ENCODE measurements around the gene NIM1K.

The NIM1K gene

DNA sequence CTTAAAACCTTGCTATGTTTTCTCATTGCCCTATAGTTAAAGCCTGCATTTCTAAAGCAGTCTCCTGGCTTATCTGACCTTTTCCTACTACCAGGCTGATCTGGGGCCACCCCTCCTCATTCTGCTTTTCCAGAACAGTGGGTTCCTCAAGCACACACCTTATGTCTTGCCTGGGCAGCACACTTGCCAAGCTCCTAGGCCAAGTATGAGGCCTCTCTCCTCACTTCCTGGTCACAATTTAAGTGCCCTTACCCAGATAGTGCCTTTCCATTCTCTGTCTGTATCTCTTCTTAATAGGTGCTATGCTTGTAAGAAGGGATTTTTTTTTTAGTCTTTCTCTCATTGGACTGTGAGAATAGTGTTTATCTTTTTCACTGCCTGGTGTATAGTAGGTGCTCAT, 81.5 kb downstream of the NIM1K start:
- Histone ChIP-seq H3K36me3 (ENCODE audit: control insufficient read depth, insufficient read depth, low read length) (no peaks in the 10 kb centered on the region), H3K27me3 (replicated peaks; ENCODE audit: control insufficient read depth, insufficient read depth, low read length, poor library complexity, severe bottlenecking) (no peaks in the 10 kb centered on the region), H3K27ac (ENCODE audit: insufficient read depth, low read length, poor library complexity, severe bottlenecking) (no peak overlapping the region), H3K4me3 (ENCODE audit: insufficient read depth, low read depth, low read length, poor library complexity, severe bottlenecking) (no peak overlapping the region), H3K4me1 (ENCODE audit: control insufficient read depth, insufficient read depth, low read length, poor library complexity, severe bottlenecking) (no peaks in the 10 kb centered on the region), H3K9me3 (ENCODE audit: control insufficient read depth, low read length) (no peaks in the 10 kb centered on the region)
- no peak for DNase-seq

DNA sequence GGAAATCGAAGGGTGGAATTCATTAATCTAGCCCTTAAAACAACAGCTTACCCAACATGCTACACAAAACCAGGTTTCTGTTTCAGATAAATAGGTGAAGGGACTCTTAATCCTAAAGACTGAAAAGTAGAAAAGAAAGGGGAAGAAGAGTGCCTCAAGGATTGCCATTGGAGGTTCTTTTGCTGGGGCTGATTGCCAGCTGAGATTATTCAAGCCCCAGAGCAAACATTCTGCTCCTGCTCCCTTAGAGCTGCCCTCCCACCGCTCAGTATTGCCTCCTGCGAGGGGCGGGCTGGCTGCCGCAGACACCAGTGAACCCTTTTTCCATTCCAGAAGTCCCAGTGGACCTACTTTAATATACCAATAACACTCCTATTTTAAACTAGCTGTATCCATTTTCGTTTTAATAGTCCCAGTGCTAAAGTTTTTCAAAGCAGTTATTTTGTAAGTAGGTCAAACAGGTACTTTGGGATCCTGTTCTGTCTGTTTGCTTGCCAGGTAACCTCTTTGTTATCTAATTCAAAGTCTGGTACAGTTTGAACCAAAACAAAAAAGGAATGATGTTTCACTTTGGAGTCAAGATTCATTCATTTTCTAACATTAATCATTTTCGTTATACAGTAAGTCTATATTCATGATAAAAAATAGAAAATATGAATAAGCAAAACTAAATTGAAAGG, 82.5 kb downstream of the NIM1K start:
- Histone ChIP-seq H3K27ac (ENCODE audit: insufficient read depth, low read length, poor library complexity, severe bottlenecking) (no peak overlapping the region), H3K27me3 (replicated peaks; ENCODE audit: control insufficient read depth, insufficient read depth, low read length, poor library complexity, severe bottlenecking) (no peaks in the 10 kb centered on the region), H3K9me3 (ENCODE audit: control insufficient read depth, low read length) (no peaks in the 10 kb centered on the region), H3K4me3 (ENCODE audit: insufficient read depth, low read depth, low read length, poor library complexity, severe bottlenecking) (no peak overlapping the region), H3K36me3 (ENCODE audit: control insufficient read depth, insufficient read depth, low read length) (no peaks in the 10 kb centered on the region), H3K4me1 (ENCODE audit: control insufficient read depth, insufficient read depth, low read length, poor library complexity, severe bottlenecking) (no peaks in the 10 kb centered on the region)
- no peak for DNase-seq

DNA sequence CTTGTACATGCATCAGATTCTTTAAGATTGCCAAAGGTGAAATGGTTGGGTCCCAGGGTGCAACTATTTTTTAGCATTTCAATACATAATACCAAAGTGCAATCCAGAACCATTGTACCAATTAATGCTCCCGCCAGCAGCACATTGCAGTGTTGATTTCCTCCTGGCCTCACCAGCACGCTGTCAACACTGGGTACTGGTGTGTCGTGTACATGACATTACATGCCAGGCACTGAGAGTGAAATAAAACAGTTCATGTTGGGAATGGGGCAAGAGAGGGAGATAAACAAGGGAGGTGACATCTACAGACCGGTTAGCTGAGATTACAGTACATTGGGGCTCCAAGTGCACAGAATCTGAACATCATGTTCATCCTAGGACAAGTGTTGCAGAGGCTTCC, 83.4 kb downstream of the NIM1K start:
- no peak for DNase-seq
- no peak overlapping the region for H3K4me3 ChIP-seq (ENCODE audit: insufficient read depth, low read depth, low read length, poor library complexity, severe bottlenecking)
- H3K36me3 ChIP-seq (ENCODE audit: control insufficient read depth, insufficient read depth, low read length): no peaks in the 10 kb centered on the region
- H3K9me3 ChIP-seq (ENCODE audit: control insufficient read depth, low read length): no peaks in the 10 kb centered on the region
- no peaks in the 10 kb centered on the region for H3K27me3 ChIP-seq (replicated peaks; ENCODE audit: control insufficient read depth, insufficient read depth, low read length, poor library complexity, severe bottlenecking)
- H3K4me1 ChIP-seq (ENCODE audit: control insufficient read depth, insufficient read depth, low read length, poor library complexity, severe bottlenecking): no peaks in the 10 kb centered on the region
- H3K27ac ChIP-seq (ENCODE audit: insufficient read depth, low read length, poor library complexity, severe bottlenecking): no peak overlapping the region

DNA sequence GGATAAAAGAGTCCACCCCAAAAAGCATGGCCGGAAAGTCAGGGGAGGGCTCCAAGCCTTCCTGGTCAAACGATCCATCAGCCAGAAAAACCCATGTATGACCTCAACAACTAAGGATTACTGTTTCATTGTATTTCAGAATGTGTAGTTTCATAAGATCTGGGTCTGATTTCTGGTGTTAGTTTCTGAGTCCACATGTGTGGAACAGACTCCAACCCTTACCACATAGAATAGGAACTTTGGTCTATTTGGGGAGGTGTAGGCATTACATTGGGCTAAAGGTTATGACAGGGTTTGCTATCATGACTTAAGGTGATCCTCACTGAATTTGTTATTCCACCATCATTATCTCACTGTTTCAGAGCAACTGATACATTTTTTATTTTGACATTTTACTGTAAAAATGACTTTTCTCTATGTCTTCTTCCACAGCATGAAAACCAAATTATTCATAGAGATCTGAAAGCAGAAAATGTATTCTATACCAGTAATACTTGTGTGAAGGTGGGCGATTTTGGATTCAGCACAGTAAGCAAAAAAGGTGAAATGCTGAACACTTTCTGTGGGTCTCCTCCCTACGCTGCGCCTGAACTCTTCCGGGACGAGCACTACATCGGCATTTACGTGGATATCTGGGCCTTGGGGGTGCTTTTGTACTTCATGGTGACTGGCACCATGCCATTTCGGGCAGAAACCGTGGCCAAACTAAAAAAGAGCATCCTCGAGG, 87.7 kb downstream of the NIM1K start:
- Histone ChIP-seq H3K9me3 (ENCODE audit: control insufficient read depth, low read length) (no peaks in the 10 kb centered on the region), H3K36me3 (ENCODE audit: control insufficient read depth, insufficient read depth, low read length) (no peaks in the 10 kb centered on the region), H3K4me3 (ENCODE audit: insufficient read depth, low read depth, low read length, poor library complexity, severe bottlenecking) (no peak overlapping the region), H3K4me1 (ENCODE audit: control insufficient read depth, insufficient read depth, low read length, poor library complexity, severe bottlenecking) (no peaks in the 10 kb centered on the region), H3K27ac (ENCODE audit: insufficient read depth, low read length, poor library complexity, severe bottlenecking) (no peak overlapping the region), H3K27me3 (replicated peaks; ENCODE audit: control insufficient read depth, insufficient read depth, low read length, poor library complexity, severe bottlenecking) (no peaks in the 10 kb centered on the region)
- DNase-seq: no peak

- H3K4me3 ChIP-seq (ENCODE audit: insufficient read depth, low read depth, low read length, poor library complexity, severe bottlenecking): no peak overlapping the region
- no peaks in the 10 kb centered on the region for H3K4me1 ChIP-seq (ENCODE audit: control insufficient read depth, insufficient read depth, low read length, poor library complexity, severe bottlenecking)
- DNase-seq: no peak
- H3K27me3 ChIP-seq (replicated peaks; ENCODE audit: control insufficient read depth, insufficient read depth, low read length, poor library complexity, severe bottlenecking): no peaks in the 10 kb centered on the region
- H3K9me3 ChIP-seq (ENCODE audit: control insufficient read depth, low read length): no peaks in the 10 kb centered on the region
- no peak overlapping the region for H3K27ac ChIP-seq (ENCODE audit: insufficient read depth, low read length, poor library complexity, severe bottlenecking)
- H3K36me3 ChIP-seq (ENCODE audit: control insufficient read depth, insufficient read depth, low read length): peaks cover 6% of the 10 kb centered on the region
These were observed 90.0 kb downstream of the NIM1K start for GRCh38 chr5:43281840-43282658.

DNA sequence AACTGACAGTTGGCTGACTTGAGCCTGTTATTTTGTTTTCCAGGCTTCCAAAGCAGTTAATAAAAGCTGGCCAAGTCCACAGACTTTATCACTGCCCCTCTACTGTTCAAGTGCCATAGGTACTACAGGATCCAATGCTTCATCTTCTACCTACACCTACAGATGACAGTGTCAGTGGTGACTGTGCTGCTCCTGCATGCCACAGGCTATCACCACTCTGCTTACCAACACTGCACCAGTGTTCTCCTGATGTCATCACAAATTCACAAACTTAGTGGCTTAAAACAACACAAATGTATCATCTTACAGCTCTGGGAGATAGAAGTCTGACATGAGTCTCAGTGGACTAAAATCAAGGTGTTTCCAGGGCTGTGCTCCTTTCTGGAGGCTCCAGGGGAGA, 94.6 kb downstream of the NIM1K start:
- DNase-seq: no peak
- Histone ChIP-seq H3K27me3 (replicated peaks; ENCODE audit: control insufficient read depth, insufficient read depth, low read length, poor library complexity, severe bottlenecking) (no peaks in the 10 kb centered on the region), H3K4me3 (ENCODE audit: insufficient read depth, low read depth, low read length, poor library complexity, severe bottlenecking) (no peak overlapping the region), H3K9me3 (ENCODE audit: control insufficient read depth, low read length) (no peaks in the 10 kb centered on the region), H3K4me1 (ENCODE audit: control insufficient read depth, insufficient read depth, low read length, poor library complexity, severe bottlenecking) (no peaks in the 10 kb centered on the region), H3K27ac (ENCODE audit: insufficient read depth, low read length, poor library complexity, severe bottlenecking) (no peak overlapping the region), H3K36me3 (ENCODE audit: control insufficient read depth, insufficient read depth, low read length) (peaks cover 22% of the 10 kb centered on the region)

- no peak overlapping the region for H3K4me3 ChIP-seq (ENCODE audit: insufficient read depth, low read depth, low read length, poor library complexity, severe bottlenecking)
- H3K27me3 ChIP-seq (replicated peaks; ENCODE audit: control insufficient read depth, insufficient read depth, low read length, poor library complexity, severe bottlenecking): no peaks in the 10 kb centered on the region
- H3K4me1 ChIP-seq (ENCODE audit: control insufficient read depth, insufficient read depth, low read length, poor library complexity, severe bottlenecking): no peaks in the 10 kb centered on the region
- no peaks in the 10 kb centered on the region for H3K9me3 ChIP-seq (ENCODE audit: control insufficient read depth, low read length)
- H3K36me3 ChIP-seq (ENCODE audit: control insufficient read depth, insufficient read depth, low read length): peaks cover 24% of the 10 kb centered on the region
- no peak overlapping the region for H3K27ac ChIP-seq (ENCODE audit: insufficient read depth, low read length, poor library complexity, severe bottlenecking)
- no peak for DNase-seq
These were observed 95.5 kb downstream of the NIM1K start for GRCh38 chr5:43287493-43287892.

GRCh38 chr5:43288269-43288831, 96.3 kb downstream of the NIM1K start:
- DNase-seq: no peak
- Histone ChIP-seq H3K4me1 (ENCODE audit: control insufficient read depth, insufficient read depth, low read length, poor library complexity, severe bottlenecking) (no peaks in the 10 kb centered on the region), H3K27ac (ENCODE audit: insufficient read depth, low read length, poor library complexity, severe bottlenecking) (no peak overlapping the region), H3K9me3 (ENCODE audit: control insufficient read depth, low read length) (no peaks in the 10 kb centered on the region), H3K36me3 (ENCODE audit: control insufficient read depth, insufficient read depth, low read length) (peaks cover 28% of the 10 kb centered on the region), H3K27me3 (replicated peaks; ENCODE audit: control insufficient read depth, insufficient read depth, low read length, poor library complexity, severe bottlenecking) (no peaks in the 10 kb centered on the region), H3K4me3 (ENCODE audit: insufficient read depth, low read depth, low read length, poor library complexity, severe bottlenecking) (no peak overlapping the region)

GRCh38 chr5:43290726-43291125, 98.7 kb downstream of the NIM1K start:
- Histone ChIP-seq H3K27me3 (replicated peaks; ENCODE audit: control insufficient read depth, insufficient read depth, low read length, poor library complexity, severe bottlenecking) (no peaks in the 10 kb centered on the region), H3K27ac (ENCODE audit: insufficient read depth, low read length, poor library complexity, severe bottlenecking) (no peak overlapping the region), H3K36me3 (ENCODE audit: control insufficient read depth, insufficient read depth, low read length) (peaks cover 46% of the 10 kb centered on the region), H3K4me1 (ENCODE audit: control insufficient read depth, insufficient read depth, low read length, poor library complexity, severe bottlenecking) (no peaks in the 10 kb centered on the region), H3K4me3 (ENCODE audit: insufficient read depth, low read depth, low read length, poor library complexity, severe bottlenecking) (no peak overlapping the region), H3K9me3 (ENCODE audit: control insufficient read depth, low read length) (no peaks in the 10 kb centered on the region)
- no peak for DNase-seq
